ENCODE measurements around the gene PKN2. TPM values are rescaled to one million over a fixed set of nuclear protein-coding genes. Genes with fewer than 3 reads are reported as not detected.

PKN2 gene
- total and polyA plus RNA-seq, 2 donors (not counting 1 experiment from before 2014, with no cell fraction given): 11.9 to 51.6 TPM

GRCh38 chr1:88802404-88802803, 118.3 kb downstream of the PKN2 start:
- ChIA-PET CTCF (interaction anchor here (1.1 to 1.4 kb wide), 2 partner anchors 20 to 145 kb away, joined by 3 to 4 read pairs; no protein-coding TSS in a partner anchor), POLR2A (no interaction called here)
- TF ChIP-seq EZH2 (IDR thresholded peaks at IDR 0.05; ENCODE audit: borderline replicate concordance, insufficient read depth, low read depth, low read length, poor library complexity, severe bottlenecking) (no peak), CTCF (IDR thresholded peaks at IDR 0.05) (no peak)
- Histone ChIP-seq H3K9ac (ENCODE audit: low read length) (no peak overlapping the region), H3K79me2 (ENCODE audit: control insufficient read depth, insufficient read depth, low read length) (no peaks in the 10 kb centered on the region), H2AFZ (ENCODE audit: insufficient read depth, low read depth, low read length, poor library complexity, severe bottlenecking) (no peak overlapping the region), H3K4me1 (ENCODE audit: control insufficient read depth in 2 of 2, insufficient read depth in 2 of 2, low read length in 2 of 2) (peaks cover 0 to 6% of the 10 kb centered on the region in 2 donors), H3K36me3 (replicated peaks in 1 of 2; ENCODE audit: control extremely low read depth in 1 of 2, control insufficient read depth in 1 of 2, extremely low read depth in 1 of 2, insufficient read depth in 2 of 2, low read length in 1 of 2) (peaks cover 16 to 65% of the 10 kb centered on the region in 2 experiments), H3K9me3 (ENCODE audit: control extremely low read depth in 1 of 3, control insufficient read depth in 2 of 3, insufficient read depth in 1 of 3, low read length in 2 of 3) (peaks cover 8 to 18% (median 17%) of the 10 kb centered on the region in 3 donors), H3K4me2 (replicated peaks; ENCODE audit: low read depth, low read length, poor library complexity, severe bottlenecking) (no peak overlapping the region), H3K27ac (ENCODE audit: low read length in 2 of 2) (no peak overlapping the region), H4K20me1 (ENCODE audit: control insufficient read depth, insufficient read depth, low read length, poor library complexity, severe bottlenecking) (no peaks in the 10 kb centered on the region), H3K27me3 (replicated peaks in 1 of 4; ENCODE audit: control extremely low read depth in 1 of 4, control insufficient read depth in 3 of 4, insufficient read depth in 4 of 4, low read length in 3 of 4) (no peaks in the 10 kb centered on the region), H3K4me3 (ENCODE audit: control extremely low read depth in 1 of 5, extremely low read depth in 1 of 5, insufficient read depth in 1 of 5, low read depth in 2 of 5, low read length in 4 of 5) (no peak overlapping the region)
- DNase-seq: no peak
- no peaks in the 10 kb centered on the region for H3K27me3 Mint-ChIP-seq
- no peak overlapping the region for H3K4me3 Mint-ChIP-seq
- H3K4me1 Mint-ChIP-seq: peaks cover 7% of the 10 kb centered on the region
- ATAC-seq (ENCODE audit: low read depth): no peak
- WGBS (ENCODE audit: insufficient coverage): 96% methylated on average over 4 of the region's 7 CpGs
- peaks cover 9% of the 10 kb centered on the region for H3K9me3 Mint-ChIP-seq (ENCODE audit: insufficient read depth)
- intact Hi-C loops (cut with micrococcal nuclease): loop anchor here (1.0 kb wide), 1 partner anchor 11 kb away; no protein-coding TSS in a partner anchor
- no peak overlapping the region for H3K27ac Mint-ChIP-seq

GRCh38 chr1:88802950-88803349, 118.9 kb downstream of the PKN2 start:
- ATAC-seq (ENCODE audit: low read depth) (no peak), DNase-seq (no peak)
- Histone ChIP-seq H3K9ac (ENCODE audit: low read length) (no peak overlapping the region), H3K9me3 (ENCODE audit: control extremely low read depth in 1 of 3, control insufficient read depth in 2 of 3, insufficient read depth in 1 of 3, low read length in 2 of 3) (peaks cover 8 to 18% (median 17%) of the 10 kb centered on the region in 3 donors), H3K79me2 (ENCODE audit: control insufficient read depth, insufficient read depth, low read length) (no peaks in the 10 kb centered on the region), H3K4me3 (ENCODE audit: control extremely low read depth in 1 of 5, extremely low read depth in 1 of 5, insufficient read depth in 1 of 5, low read depth in 2 of 5, low read length in 4 of 5) (no peak overlapping the region), H3K4me2 (replicated peaks; ENCODE audit: low read depth, low read length, poor library complexity, severe bottlenecking) (no peak overlapping the region), H4K20me1 (ENCODE audit: control insufficient read depth, insufficient read depth, low read length, poor library complexity, severe bottlenecking) (no peaks in the 10 kb centered on the region), H3K4me1 (ENCODE audit: control insufficient read depth in 2 of 2, insufficient read depth in 2 of 2, low read length in 2 of 2) (peaks cover 0 to 6% of the 10 kb centered on the region in 2 donors), H3K36me3 (replicated peaks in 1 of 2; ENCODE audit: control extremely low read depth in 1 of 2, control insufficient read depth in 1 of 2, extremely low read depth in 1 of 2, insufficient read depth in 2 of 2, low read length in 1 of 2) (peaks cover 14 to 65% of the 10 kb centered on the region in 2 experiments), H3K27me3 (replicated peaks in 1 of 4; ENCODE audit: control extremely low read depth in 1 of 4, control insufficient read depth in 3 of 4, insufficient read depth in 4 of 4, low read length in 3 of 4) (no peaks in the 10 kb centered on the region), H2AFZ (ENCODE audit: insufficient read depth, low read depth, low read length, poor library complexity, severe bottlenecking) (no peak overlapping the region), H3K27ac (ENCODE audit: low read length in 2 of 2) (no peak overlapping the region)
- CTCF ChIA-PET: no interaction called here
- intact Hi-C loops (cut with micrococcal nuclease): loop anchor here (1.0 kb wide), 1 partner anchor 10 kb away; no protein-coding TSS in a partner anchor
- Mint-ChIP-seq H3K4me3 (no peak overlapping the region), H3K9me3 (ENCODE audit: insufficient read depth) (peaks cover 9% of the 10 kb centered on the region), H3K27ac (no peak overlapping the region), H3K4me1 (peaks cover 7% of the 10 kb centered on the region), H3K27me3 (no peaks in the 10 kb centered on the region)
- WGBS (ENCODE audit: insufficient coverage): no CpG with 5 or more reads among the region's 2 CpGs
- no peak for TF ChIP-seq EZH2 (IDR thresholded peaks at IDR 0.05; ENCODE audit: borderline replicate concordance, insufficient read depth, low read depth, low read length, poor library complexity, severe bottlenecking)
- TF ChIP-seq CTCF (IDR thresholded peaks at IDR 0.05): no peak
- POLR2A ChIA-PET: no interaction called here
